HEK293T (cell line): ENCODE data around the gene IFT25.
"Not testable (repeated sequence)": the region's sequence is repeated elsewhere in the genome, so short reads cannot be mapped to it uniquely, and the experiment has no call there.

Experiments used
- CTCF ChIA-PET: fragments of 350-600 bp; formaldehyde crosslinking; extraction: SDS; loops from one replicate; lab custom pipeline; 2021; ENCODE audit warnings: antibody characterized with exemption, inconsistent platforms; lab: Yijun Ruan, JAX
- POLR2A ChIA-PET: fragments of 350-600 bp; formaldehyde crosslinking; extraction: SDS; loops from one replicate; lab custom pipeline; 2020; ENCODE audit warnings: antibody characterized with exemption, inconsistent platforms; lab: Yijun Ruan, JAX
- DNase-seq: peaks from one replicate; pipeline ENCODE4 v3.0.0; 2012; ENCODE audit warnings: mixed read lengths; ENCODE audit errors: extremely low spot score
- ARNT ChIP-seq: fragments of 450-650 bp; IDR thresholded peaks from 2 replicates; pipeline ENCODE4 v1.6.1; 2017; ENCODE audit warnings: mild to moderate bottlenecking
- BHLHE40 ChIP-seq: fragments of 450-650 bp; IDR thresholded peaks from 2 replicates; pipeline ENCODE4 v1.6.1; 2016; ENCODE audit warnings: mild to moderate bottlenecking, moderate library complexity, borderline replicate concordance
- CTBP1 ChIP-seq: fragments of 450-650 bp; IDR thresholded peaks from 2 replicates; pipeline ENCODE4 v1.6.1; 2016; ENCODE audit warnings: borderline replicate concordance
- ELF4 ChIP-seq: fragments of 450-650 bp; IDR thresholded peaks from 2 replicates; pipeline ENCODE4 v1.6.1; 2017; ENCODE audit warnings: antibody characterized with exemption
- FOXA1 ChIP-seq: fragments of 450-650 bp; IDR thresholded peaks from 2 replicates; pipeline ENCODE4 v1.6.1; 2016; ENCODE audit warnings: mild to moderate bottlenecking
- FOXK2 ChIP-seq: fragments of 450-650 bp; IDR thresholded peaks from 2 replicates; pipeline ENCODE4 v1.6.1; 2016; ENCODE audit warnings: mild to moderate bottlenecking
- FOXM1 ChIP-seq: fragments of 450-650 bp; IDR thresholded peaks from 2 replicates; pipeline ENCODE4 v1.6.1; 2017; ENCODE audit warnings: mild to moderate bottlenecking, borderline replicate concordance
- HDGF ChIP-seq: fragments of 450-650 bp; IDR thresholded peaks from 2 replicates; pipeline ENCODE4 v1.6.1; 2017; ENCODE audit warnings: antibody characterized with exemption, borderline replicate concordance
- L3MBTL2 ChIP-seq: fragments of 450-650 bp; conservative IDR thresholded peaks from 2 replicates; pipeline ENCODE4 v1.6.1; 2016; ENCODE audit warnings: mild to moderate bottlenecking
- LEF1 ChIP-seq: fragments of 450-650 bp; IDR thresholded peaks from 2 replicates; pipeline ENCODE4 v1.6.1; 2017; ENCODE audit warnings: mild to moderate bottlenecking, borderline replicate concordance
- NFRKB ChIP-seq: fragments of 450-650 bp; IDR thresholded peaks from 2 replicates; pipeline ENCODE4 v1.6.1; 2016; ENCODE audit warnings: mild to moderate bottlenecking, moderate library complexity
- SP1 ChIP-seq: fragments of 450-650 bp; IDR thresholded peaks from 2 replicates; pipeline ENCODE4 v1.6.1; 2017
- SUZ12 ChIP-seq: fragments of 450-650 bp; IDR thresholded peaks from 2 replicates; pipeline ENCODE4 v1.6.1; 2016; ENCODE audit warnings: mild to moderate bottlenecking
- TARDBP ChIP-seq: fragments of 450-650 bp; IDR thresholded peaks from 2 replicates; pipeline ENCODE4 v1.6.1; 2016
- ZNF384 ChIP-seq: fragments of 450-650 bp; IDR thresholded peaks from 2 replicates; pipeline ENCODE4 v1.6.1; 2016
- TF ChIP-seq, protein P1 (sequence below): fragments of 450-650 bp; IDR thresholded peaks from 2 replicates; pipeline ENCODE4 v1.6.1; 2016

The IFT25 gene

DNA sequence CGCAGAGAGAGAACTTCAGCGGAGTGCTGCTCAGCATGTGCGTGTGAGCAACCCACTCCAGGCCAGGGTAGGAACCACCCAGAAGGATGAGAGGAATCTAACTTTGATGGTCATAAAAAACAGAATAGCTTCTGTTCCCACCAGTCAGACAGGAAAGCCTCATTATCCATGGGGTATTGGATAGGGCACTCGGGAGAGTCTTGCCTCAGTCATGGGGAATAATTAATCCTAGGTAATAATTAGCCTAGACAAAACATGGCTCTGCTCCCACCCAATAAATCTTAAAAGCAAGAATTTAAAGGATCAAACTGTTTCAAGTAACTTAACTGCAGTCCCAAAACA, 37.2 kb upstream of the IFT25 start:
- POLR2A ChIA-PET = interaction anchor here (0.6 kb wide), 1 partner anchor 8 kb away, joined by 3 read pairs; no protein-coding TSS in a partner anchor
- CTCF ChIA-PET = no interaction called here

DNA sequence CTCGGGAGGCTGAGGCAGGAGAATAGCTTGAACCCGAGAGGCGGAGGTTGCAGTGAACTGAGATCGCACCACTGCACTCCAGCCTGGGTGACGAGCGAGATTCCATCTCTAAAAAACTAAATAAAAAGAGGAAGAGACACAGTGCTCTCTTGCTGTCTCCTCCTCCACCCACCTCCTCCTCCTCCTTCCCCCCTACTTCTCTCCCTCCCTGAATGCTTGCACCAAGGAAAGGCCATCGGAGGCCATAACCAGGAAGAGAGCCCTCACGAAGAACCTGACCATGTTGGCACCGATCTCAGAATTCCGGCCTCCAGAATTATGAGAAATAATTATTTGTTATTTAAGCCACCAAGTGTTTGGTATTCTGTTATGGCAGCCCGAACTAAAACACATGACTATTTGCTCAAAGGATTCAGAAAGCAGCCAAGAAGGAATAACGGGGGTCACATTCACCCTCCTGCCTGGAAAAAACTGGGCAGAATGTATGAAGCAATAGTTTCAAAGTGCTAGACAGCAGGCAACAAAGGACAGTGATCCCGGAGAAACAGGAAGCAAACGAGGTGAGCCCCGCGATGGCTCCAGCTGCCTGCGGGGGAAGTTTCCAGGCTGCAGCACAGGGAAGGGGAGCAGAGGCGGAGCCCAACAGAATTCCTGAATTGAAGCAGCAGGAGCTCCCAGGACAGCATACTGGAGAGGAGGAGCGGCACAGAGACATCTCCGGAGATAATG, 36.7 kb upstream of the IFT25 start:
- ChIA-PET POLR2A (no interaction called here), CTCF (no interaction called here)
- DNase-seq = peak; percentile 27
- TF ChIP-seq FOXM1 (no peak), TARDBP (no peak), ZNF384 (no peak), BHLHE40 (no peak)

More for the DNA sequence above, 37.2 kb upstream of the IFT25 start:
- DNase-seq = no peak
- TF ChIP-seq NFRKB = no peak
- TF ChIP-seq LEF1 = no peak
- TF ChIP-seq ARNT = no peak
- TF ChIP-seq BHLHE40 = no peak
- no peak for TF ChIP-seq SP1
- no peak for TF ChIP-seq FOXM1
- TF ChIP-seq FOXK2 = no peak
- no peak for TF ChIP-seq ZNF384
- TF ChIP-seq FOXA1 = no peak
- no peak for TF ChIP-seq L3MBTL2
- TF ChIP-seq TARDBP = no peak
- TF ChIP-seq, protein P1, sequence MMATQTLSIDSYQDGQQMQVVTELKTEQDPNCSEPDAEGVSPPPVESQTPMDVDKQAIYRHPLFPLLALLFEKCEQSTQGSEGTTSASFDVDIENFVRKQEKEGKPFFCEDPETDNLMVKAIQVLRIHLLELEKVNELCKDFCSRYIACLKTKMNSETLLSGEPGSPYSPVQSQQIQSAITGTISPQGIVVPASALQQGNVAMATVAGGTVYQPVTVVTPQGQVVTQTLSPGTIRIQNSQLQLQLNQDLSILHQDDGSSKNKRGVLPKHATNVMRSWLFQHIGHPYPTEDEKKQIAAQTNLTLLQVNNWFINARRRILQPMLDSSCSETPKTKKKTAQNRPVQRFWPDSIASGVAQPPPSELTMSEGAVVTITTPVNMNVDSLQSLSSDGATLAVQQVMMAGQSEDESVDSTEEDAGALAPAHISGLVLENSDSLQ = no peak
- no peak for TF ChIP-seq ELF4
- TF ChIP-seq CTBP1 = no peak
- TF ChIP-seq HDGF = no peak

GRCh38 chr1:53981220-53981619, 35.7 kb upstream of the IFT25 start:
- ChIA-PET CTCF (no interaction called here), POLR2A (no interaction called here)
- DNase-seq = no peak
- TF ChIP-seq FOXK2 (no peak), ZNF384 (no peak), CTBP1 (no peak), NFRKB (no peak)

- TF ChIP-seq FOXK2 = no peak
- no peak for TF ChIP-seq HDGF
- TF ChIP-seq SP1 = no peak
- no peak for TF ChIP-seq NFRKB
- TF ChIP-seq BHLHE40 = no peak
- TF ChIP-seq, protein P1 = no peak
- TF ChIP-seq ARNT = no peak
- TF ChIP-seq ZNF384 = no peak
- TF ChIP-seq FOXA1 = no peak
- no peak for TF ChIP-seq FOXM1
- TF ChIP-seq TARDBP = no peak
- no peak for TF ChIP-seq L3MBTL2
- no peak for TF ChIP-seq CTBP1
- TF ChIP-seq LEF1 = no peak
- no peak for TF ChIP-seq ELF4
- no peak for TF ChIP-seq SUZ12
- CTCF ChIA-PET = no interaction called here
- POLR2A ChIA-PET = no interaction called here
- DNase-seq = no peak
Measured at GRCh38 chr1:53979712-53980450, 34.4 kb upstream of the IFT25 start.

DNA sequence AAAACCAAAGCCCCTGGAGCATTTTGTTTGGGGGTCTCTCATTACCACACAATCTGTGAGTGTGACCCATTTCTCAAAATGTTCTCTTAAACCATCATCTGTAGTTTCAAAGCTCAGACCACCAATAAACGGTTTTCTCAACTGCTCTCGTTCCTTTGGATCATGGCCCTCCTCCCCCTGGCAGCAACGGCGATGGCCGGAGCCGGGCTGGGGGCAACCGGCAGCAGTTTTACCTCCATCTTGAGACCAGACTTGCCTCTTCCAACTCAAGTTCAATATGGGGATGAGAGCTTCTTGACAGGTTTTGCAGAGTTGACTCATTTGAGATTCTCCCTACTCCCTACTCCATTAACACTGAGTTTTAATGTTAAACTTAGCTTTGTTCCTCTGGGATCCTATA, 30.4 kb upstream of the IFT25 start:
- TF ChIP-seq NFRKB = no peak
- no peak for TF ChIP-seq ELF4
- TF ChIP-seq SUZ12 = no peak
- no peak for TF ChIP-seq SP1
- no peak for TF ChIP-seq ARNT
- no peak for TF ChIP-seq LEF1
- no peak for TF ChIP-seq ZNF384
- TF ChIP-seq CTBP1 = no peak
- TF ChIP-seq FOXK2 = no peak
- TF ChIP-seq TARDBP = no peak
- TF ChIP-seq L3MBTL2 = no peak
- TF ChIP-seq FOXA1 = no peak
- TF ChIP-seq HDGF = no peak
- TF ChIP-seq FOXM1 = no peak
- TF ChIP-seq, protein P1 = no peak
- TF ChIP-seq BHLHE40 = no peak
- no peak for DNase-seq
- ChIA-PET POLR2A (no interaction called here), CTCF (no interaction called here)

DNA sequence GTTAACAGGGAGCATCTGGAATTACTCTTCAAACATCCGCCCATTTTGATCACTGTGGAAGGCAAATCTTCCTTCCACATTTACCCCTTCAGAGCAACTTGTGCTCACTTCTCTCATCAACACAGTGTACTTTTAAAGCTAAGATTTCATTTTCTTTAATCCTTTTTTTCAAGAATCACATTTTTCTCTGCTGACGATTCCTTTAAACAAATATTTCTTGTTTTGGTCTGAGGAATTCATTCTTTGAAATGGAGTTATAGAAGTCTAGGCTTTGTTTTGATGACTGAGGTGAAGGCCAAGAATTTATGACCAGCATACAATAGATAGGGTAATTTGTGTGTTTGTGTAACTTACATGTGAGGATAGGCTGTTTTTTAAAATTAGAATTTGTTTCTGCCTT, 26.2 kb upstream of the IFT25 start:
- POLR2A ChIA-PET = interaction anchor here (1.7 kb wide), 1 partner anchor 82 kb away, joined by 5 read pairs; the partner anchor contains the start of genes TCEANC2 and TMEM59
- DNase-seq = no peak
- CTCF ChIA-PET = interaction anchor here (0.7 kb wide), 1 partner anchor 49 kb away, joined by 6 read pairs; no protein-coding TSS in a partner anchor
- TF ChIP-seq FOXK2 (no peak), ELF4 (no peak), LEF1 (no peak), TARDBP (no peak), NFRKB (no peak), L3MBTL2 (no peak), HDGF (no peak), ARNT (no peak), CTBP1 (no peak), ZNF384 (no peak), SUZ12 (no peak)
- TF ChIP-seq, protein P1 = no peak

DNA sequence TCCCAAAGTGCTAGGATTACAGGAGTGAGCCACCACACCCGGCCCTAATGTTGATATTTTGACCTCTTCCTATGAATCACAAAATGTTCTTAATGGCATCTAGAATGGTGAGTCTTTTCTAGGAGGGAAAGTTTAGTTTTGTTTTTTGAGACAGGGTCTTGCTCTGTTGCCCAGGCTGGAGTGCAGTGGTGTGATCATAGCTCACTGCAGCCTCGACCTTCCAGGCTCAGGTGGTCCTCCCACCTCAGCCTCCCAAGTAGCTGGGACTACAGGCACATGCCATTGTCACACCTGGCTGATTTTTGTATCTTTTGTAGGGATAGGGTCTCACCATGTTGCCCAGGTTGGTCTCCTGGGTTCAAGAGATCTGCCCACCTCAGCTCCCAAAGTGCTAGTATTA, 23.8 kb upstream of the IFT25 start:
- CTCF ChIA-PET = not testable (repeated sequence)

More for the DNA sequence above, 23.8 kb upstream of the IFT25 start:
- DNase-seq, POLR2A ChIA-PET: not testable (repeated sequence)
